ENCODE data around the gene MRPL58. TPM values are rescaled to one million over a fixed set of nuclear protein-coding genes. Genes with fewer than 3 reads are reported as not detected.

The MRPL58 gene
- total RNA-seq, 1 experiment from 2014 or later = 41.0 TPM

- WGBS (ENCODE audit: extremely low coverage, insufficient read length, low lambda C conversion rate) = no CpG with 5 or more reads among the region's 5 CpGs
- H3K27ac Mint-ChIP-seq = no peak overlapping the region
- no peaks in the 10 kb centered on the region for H3K27me3 Mint-ChIP-seq (ENCODE audit: low read depth)
- H4K5ac ChIP-seq (ENCODE audit: insufficient read length, low read depth, low read length) = no peak overlapping the region
- H2BK15ac ChIP-seq (ENCODE audit: low read depth, low read length) = no peak overlapping the region
- no peak overlapping the region for H3K4me2 ChIP-seq (ENCODE audit: insufficient read depth, insufficient read length, low read length)
- H3K4me1 Mint-ChIP-seq = peaks cover 28 to 30% of the 10 kb centered on the region in 2 experiments
- H3K23ac ChIP-seq (ENCODE audit: insufficient read length, low read depth, low read length) = no peak overlapping the region
- H3K79me2 ChIP-seq (ENCODE audit: insufficient read depth, low read length) = peaks cover 13% of the 10 kb centered on the region; the same call in 1 of the 2 replicates
- no peak overlapping the region for H2AFZ ChIP-seq (ENCODE audit: low read length)
- H3K14ac ChIP-seq (ENCODE audit: insufficient read depth, low read length) = no peak overlapping the region
- no peak overlapping the region for H4K8ac ChIP-seq (replicated peaks; ENCODE audit: insufficient read length, low read depth, low read length)
- H3K4me3 Mint-ChIP-seq = peak overlapping the region in 1 of 2 experiments; percentile 100; a peak in 2 of 5 replicates
- H2AK5ac ChIP-seq (ENCODE audit: insufficient read length, low read length) = no peak overlapping the region
- no peak overlapping the region for H2BK20ac ChIP-seq (ENCODE audit: low read depth, low read length, poor library complexity, severe bottlenecking)
- H3K4me1 ChIP-seq (ENCODE audit: insufficient read depth, low read length) = no peaks in the 10 kb centered on the region
- H3K79me1 ChIP-seq (ENCODE audit: insufficient read depth, low read depth, low read length, poor library complexity, severe bottlenecking) = peaks cover 5% of the 10 kb centered on the region
- H4K91ac ChIP-seq (ENCODE audit: insufficient read length, low read depth, low read length) = no peak overlapping the region
- H2BK5ac ChIP-seq (ENCODE audit: insufficient read length, low read length) = no peak overlapping the region
- no peak overlapping the region for H3K9ac ChIP-seq (ENCODE audit: extremely low read depth, insufficient read length, low read length)
- TF ChIP-seq, protein P1, sequence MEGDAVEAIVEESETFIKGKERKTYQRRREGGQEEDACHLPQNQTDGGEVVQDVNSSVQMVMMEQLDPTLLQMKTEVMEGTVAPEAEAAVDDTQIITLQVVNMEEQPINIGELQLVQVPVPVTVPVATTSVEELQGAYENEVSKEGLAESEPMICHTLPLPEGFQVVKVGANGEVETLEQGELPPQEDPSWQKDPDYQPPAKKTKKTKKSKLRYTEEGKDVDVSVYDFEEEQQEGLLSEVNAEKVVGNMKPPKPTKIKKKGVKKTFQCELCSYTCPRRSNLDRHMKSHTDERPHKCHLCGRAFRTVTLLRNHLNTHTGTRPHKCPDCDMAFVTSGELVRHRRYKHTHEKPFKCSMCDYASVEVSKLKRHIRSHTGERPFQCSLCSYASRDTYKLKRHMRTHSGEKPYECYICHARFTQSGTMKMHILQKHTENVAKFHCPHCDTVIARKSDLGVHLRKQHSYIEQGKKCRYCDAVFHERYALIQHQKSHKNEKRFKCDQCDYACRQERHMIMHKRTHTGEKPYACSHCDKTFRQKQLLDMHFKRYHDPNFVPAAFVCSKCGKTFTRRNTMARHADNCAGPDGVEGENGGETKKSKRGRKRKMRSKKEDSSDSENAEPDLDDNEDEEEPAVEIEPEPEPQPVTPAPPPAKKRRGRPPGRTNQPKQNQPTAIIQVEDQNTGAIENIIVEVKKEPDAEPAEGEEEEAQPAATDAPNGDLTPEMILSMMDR (conservative IDR thresholded peaks at IDR 0.05) = no peak
- H2BK120ac ChIP-seq (ENCODE audit: low read depth, low read length, poor library complexity, severe bottlenecking) = no peak overlapping the region
- H3K27ac ChIP-seq (ENCODE audit: insufficient read length, low read depth, low read length) = no peak overlapping the region
- H3K27me3 ChIP-seq (ENCODE audit: insufficient read depth, low read length) = no peaks in the 10 kb centered on the region
- H3K4ac ChIP-seq (ENCODE audit: low read depth, low read length) = no peak overlapping the region
- peaks cover 6% of the 10 kb centered on the region for H3K23me2 ChIP-seq (ENCODE audit: insufficient read length, low read depth, low read length, poor library complexity, severe bottlenecking)
- H2BK12ac ChIP-seq (ENCODE audit: insufficient read length, low read depth, low read length) = no peak overlapping the region
- H3K36me3 Mint-ChIP-seq (ENCODE audit: insufficient read depth in 1 of 3, low read depth in 3 of 3) = peaks cover 26 to 60% (median 41%) of the 10 kb centered on the region in 3 experiments
- H3T11ph ChIP-seq (ENCODE audit: low read length) = no peak overlapping the region
- H3K56ac ChIP-seq (ENCODE audit: insufficient read length, low read depth, low read length) = no peak overlapping the region
- no peak overlapping the region for H3K18ac ChIP-seq (ENCODE audit: insufficient read length, low read depth, low read length)
- no peaks in the 10 kb centered on the region for H4K20me1 ChIP-seq (ENCODE audit: control insufficient read depth, insufficient read depth, insufficient read length)
- peaks cover 0 to 2% of the 10 kb centered on the region in 2 experiments; a peak in 1 of 5 replicates for H3K9me3 Mint-ChIP-seq
- DNase-seq = no peak
- no peaks in the 10 kb centered on the region for H3K9me3 ChIP-seq (ENCODE audit: control insufficient read depth, low read depth, low read length)
Observed at GRCh38 chr17:75049057-75049456, 36.6 kb downstream of the MRPL58 start.
